Measurements from ENCODE around the gene IL4R. TPM values are rescaled to one million over a fixed set of nuclear protein-coding genes. Genes with fewer than 3 reads are reported as not detected.

Gene IL4R
- total and polyA plus RNA-seq, 10 donors, result 39.3 to 319 (median 160) TPM

GRCh38 chr16:27321013-27321915, 7.5 kb downstream of the IL4R start:
- Histone ChIP-seq H3K4me3 (no peak overlapping the region), H3K4me1 (peaks cover 69 to 100% (median 100%) of the 10 kb centered on the region in 6 donors), H3K36me3 (peaks cover 0 to 39% (median 0%) of the 10 kb centered on the region in 6 donors), H3K27ac (peak overlapping the region in 7 of 8 donors; percentile 54 to 100 (median 97)), H3K27me3 (replicated peaks in 1 of 7) (no peaks in the 10 kb centered on the region), H3K9me3 (no peaks in the 10 kb centered on the region)
- peak; percentile 44 for DNase-seq
- intact Hi-C loops (cut with DNase I; ENCODE audit: low total_unique reads), result no loop called here
- no peak for TF ChIP-seq POLR2A (IDR thresholded peaks at IDR 0.05)
- TF ChIP-seq, protein P1, sequence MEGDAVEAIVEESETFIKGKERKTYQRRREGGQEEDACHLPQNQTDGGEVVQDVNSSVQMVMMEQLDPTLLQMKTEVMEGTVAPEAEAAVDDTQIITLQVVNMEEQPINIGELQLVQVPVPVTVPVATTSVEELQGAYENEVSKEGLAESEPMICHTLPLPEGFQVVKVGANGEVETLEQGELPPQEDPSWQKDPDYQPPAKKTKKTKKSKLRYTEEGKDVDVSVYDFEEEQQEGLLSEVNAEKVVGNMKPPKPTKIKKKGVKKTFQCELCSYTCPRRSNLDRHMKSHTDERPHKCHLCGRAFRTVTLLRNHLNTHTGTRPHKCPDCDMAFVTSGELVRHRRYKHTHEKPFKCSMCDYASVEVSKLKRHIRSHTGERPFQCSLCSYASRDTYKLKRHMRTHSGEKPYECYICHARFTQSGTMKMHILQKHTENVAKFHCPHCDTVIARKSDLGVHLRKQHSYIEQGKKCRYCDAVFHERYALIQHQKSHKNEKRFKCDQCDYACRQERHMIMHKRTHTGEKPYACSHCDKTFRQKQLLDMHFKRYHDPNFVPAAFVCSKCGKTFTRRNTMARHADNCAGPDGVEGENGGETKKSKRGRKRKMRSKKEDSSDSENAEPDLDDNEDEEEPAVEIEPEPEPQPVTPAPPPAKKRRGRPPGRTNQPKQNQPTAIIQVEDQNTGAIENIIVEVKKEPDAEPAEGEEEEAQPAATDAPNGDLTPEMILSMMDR (IDR thresholded peaks at IDR 0.05 in 8 of 11, conservative IDR thresholded peaks at IDR 0.05 in 3 of 11), result no peak
- no peak for TF ChIP-seq POLR2AphosphoS5 (IDR thresholded peaks at IDR 0.05)
- WGBS, 5 donors, result 81 to 90% (median 85%) methylated on average over 7 of the region's 7 CpGs

DNA sequence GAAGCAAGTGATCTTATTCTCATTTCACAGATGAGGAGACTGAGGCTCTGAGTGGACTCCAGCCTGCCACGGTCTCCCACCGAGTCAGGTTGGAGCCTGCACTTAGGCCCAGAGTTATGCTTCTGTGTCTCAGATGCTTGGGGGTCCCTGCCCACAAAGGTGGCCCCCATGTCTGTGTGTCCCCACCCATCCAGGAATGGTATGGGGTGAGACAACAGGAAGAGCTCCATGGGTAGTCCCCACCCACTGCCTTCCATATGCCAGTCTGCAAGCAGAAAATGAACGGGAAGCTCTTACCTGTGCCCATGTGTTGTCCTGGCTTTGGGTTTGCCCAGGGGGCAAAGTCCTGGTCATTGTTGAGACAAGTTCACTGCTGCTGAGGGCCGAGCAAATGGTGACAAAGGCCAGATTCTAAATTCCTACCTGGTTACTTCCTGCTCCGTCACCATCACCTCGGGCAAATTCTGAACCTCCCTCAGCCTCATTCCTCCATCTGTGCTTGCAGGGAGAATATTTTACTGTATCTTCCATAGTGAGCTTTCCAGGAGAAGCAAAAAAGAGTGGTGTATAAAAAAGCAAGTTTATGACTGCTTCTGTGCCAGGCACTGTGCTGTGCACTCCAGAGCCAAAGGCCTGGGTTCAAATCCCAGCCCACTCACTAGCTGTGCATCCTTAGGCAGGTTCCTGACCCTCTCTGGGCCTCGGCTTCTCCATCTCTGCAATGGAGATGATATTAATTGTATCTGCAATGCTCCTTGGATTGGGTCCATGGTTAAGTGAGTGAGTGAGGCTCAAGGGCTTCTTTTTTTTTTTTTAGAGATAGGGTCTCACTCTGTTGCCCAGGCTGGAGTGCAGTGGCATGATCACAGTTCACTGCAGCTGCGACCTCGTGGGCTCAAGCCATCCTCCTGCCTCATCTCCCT, 9.3 kb downstream of the IL4R start:
- TF ChIP-seq POLR2A (IDR thresholded peaks at IDR 0.05), result no peak
- TF ChIP-seq, protein P1 (IDR thresholded peaks at IDR 0.05 in 8 of 11, conservative IDR thresholded peaks at IDR 0.05 in 3 of 11), result no peak
- TF ChIP-seq POLR2AphosphoS5 (IDR thresholded peaks at IDR 0.05), result no peak
- H3K9me3 ChIP-seq, result no peaks in the 10 kb centered on the region
- peaks cover 0 to 39% (median 0%) of the 10 kb centered on the region in 6 donors for H3K36me3 ChIP-seq
- WGBS, 5 donors, result 85 to 92% (median 90%) methylated on average over 9 of the region's 9 CpGs
- H3K27ac ChIP-seq, result peak overlapping the region in 7 of 8 donors; percentile 55 to 100 (median 94)
- H3K4me3 ChIP-seq, result no peak overlapping the region
- intact Hi-C loops (cut with DNase I; ENCODE audit: low total_unique reads), result no loop called here
- peak; percentile 47 for DNase-seq
- H3K27me3 ChIP-seq (replicated peaks in 1 of 7), result no peaks in the 10 kb centered on the region
- H3K4me1 ChIP-seq, result peaks cover 71 to 100% (median 100%) of the 10 kb centered on the region in 6 donors

DNA sequence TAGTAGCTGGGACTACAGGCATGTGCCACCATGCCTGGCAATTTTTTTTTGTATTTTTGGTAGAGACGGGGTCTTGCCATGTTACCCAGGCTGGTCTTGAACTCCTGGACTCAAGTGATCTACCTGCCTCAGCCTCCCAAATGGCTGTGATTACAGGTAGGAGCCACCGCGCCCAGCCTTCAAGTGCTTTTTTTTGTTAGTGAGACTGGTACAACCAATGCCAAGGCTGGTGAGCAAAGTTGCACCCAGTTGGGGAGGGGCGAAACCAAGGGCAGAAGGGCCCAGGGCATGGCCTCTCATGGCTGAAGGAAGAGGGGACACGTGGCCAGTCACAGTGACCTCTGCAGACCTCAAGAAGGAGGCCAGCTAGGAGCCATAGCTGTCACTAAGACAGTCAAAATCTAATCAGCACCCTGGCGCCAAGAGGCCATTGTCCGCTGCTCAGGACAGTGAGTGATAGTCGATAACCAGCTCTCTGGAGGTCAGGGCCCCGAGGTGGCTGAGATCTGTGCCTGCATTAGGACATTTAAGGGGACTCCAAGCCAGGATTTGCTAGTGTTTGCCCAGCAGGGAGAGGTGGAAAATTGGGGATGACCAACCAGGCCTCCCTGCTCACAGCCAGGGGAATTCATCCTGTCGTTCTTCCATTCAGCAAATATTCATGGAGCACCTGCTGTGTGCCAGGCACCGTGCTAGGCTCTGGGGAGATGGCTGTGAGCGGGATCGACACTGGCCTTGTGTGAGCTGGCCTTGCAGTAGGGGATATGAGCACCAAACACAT, 10.2 kb downstream of the IL4R start:
- Histone ChIP-seq H3K9me3 (no peaks in the 10 kb centered on the region), H3K27ac (peak overlapping the region in 7 of 8 donors; percentile 55 to 100 (median 94)), H3K4me1 (peaks cover 71 to 100% (median 99%) of the 10 kb centered on the region in 6 donors), H3K27me3 (replicated peaks in 1 of 7) (no peaks in the 10 kb centered on the region), H3K36me3 (peaks cover 0 to 39% (median 0%) of the 10 kb centered on the region in 6 donors), H3K4me3 (no peak overlapping the region)
- intact Hi-C loops (cut with DNase I; ENCODE audit: low total_unique reads), result no loop called here
- WGBS, 5 donors, result 78 to 95% (median 79%) methylated on average over 11 to 13 of the region's 13 CpGs
- peak; percentile 64 for DNase-seq
- TF ChIP-seq POLR2AphosphoS5 (IDR thresholded peaks at IDR 0.05) (no peak), POLR2A (IDR thresholded peaks at IDR 0.05) (no peak)
- TF ChIP-seq, protein P1 (IDR thresholded peaks at IDR 0.05 in 8 of 11, conservative IDR thresholded peaks at IDR 0.05 in 3 of 11), result no peak

All from spleen (tissue), 11 donors.